H9 (cell line): ENCODE measurements around the gene MSMO1. TPM values are rescaled to one million over a fixed set of nuclear protein-coding genes. Genes with fewer than 3 reads are reported as not detected.
A peak's percentile ranks its signal among the peaks of the same experiment; 100 is the strongest.

Experiments used
- DNase-seq: peaks from one replicate; pipeline ENCODE4 v3.0.0-alpha.2; 2017
- H2AFZ ChIP-seq: one replicate; pipeline ENCODE4 v1.6.1; 2013; ENCODE audit warnings: mild to moderate bottlenecking, low read length, control low read depth, moderate library complexity
- H2AK5ac ChIP-seq: 2 replicates; pipeline ENCODE4 v1.6.1; 2013; ENCODE audit warnings: low read length, control low read depth, mixed read lengths; ENCODE audit not compliant: insufficient read length
- H2BK120ac ChIP-seq: one replicate; pipeline ENCODE4 v1.6.1; 2013; ENCODE audit warnings: low read depth, mild to moderate bottlenecking, low read length, control low read depth, inconsistent platforms; ENCODE audit not compliant: poor library complexity, severe bottlenecking
- H2BK12ac ChIP-seq: 2 replicates; pipeline ENCODE4 v1.6.1; 2013; ENCODE audit warnings: low read length, control low read depth, mixed read lengths, low read depth; ENCODE audit not compliant: insufficient read length
- H2BK15ac ChIP-seq: 2 replicates; pipeline ENCODE4 v1.6.1; 2013; ENCODE audit warnings: low read depth, low read length, control low read depth
- H2BK20ac ChIP-seq: one replicate; pipeline ENCODE4 v1.6.1; 2013; ENCODE audit warnings: low read depth, mild to moderate bottlenecking, low read length, control low read depth, inconsistent platforms; ENCODE audit not compliant: poor library complexity, severe bottlenecking
- H2BK5ac ChIP-seq: 2 replicates; pipeline ENCODE4 v1.6.1; 2013; ENCODE audit warnings: low read length, control low read depth, mixed read lengths; ENCODE audit not compliant: insufficient read length
- H3K14ac ChIP-seq: 2 replicates; pipeline ENCODE4 v1.6.1; 2013; ENCODE audit warnings: low read length, control low read depth; ENCODE audit not compliant: insufficient read depth
- H3K18ac ChIP-seq: 2 replicates; pipeline ENCODE4 v1.6.1; 2013; ENCODE audit warnings: low read depth, mild to moderate bottlenecking, mixed read lengths, low read length, control low read depth; ENCODE audit not compliant: insufficient read length
- H3K23ac ChIP-seq: 2 replicates; pipeline ENCODE4 v1.6.1; 2013; ENCODE audit warnings: low read length, control low read depth, mixed read lengths, low read depth; ENCODE audit not compliant: insufficient read length
- H3K23me2 ChIP-seq: 2 replicates; pipeline ENCODE4 v1.6.1; 2013; ENCODE audit warnings: low read depth, mild to moderate bottlenecking, mixed read lengths, low read length, control low read depth; ENCODE audit not compliant: insufficient read length, poor library complexity, severe bottlenecking
- H3K27ac ChIP-seq: 2 replicates; pipeline ENCODE4 v1.5.1; 2013; ENCODE audit warnings: low read length, control low read depth, mixed read lengths, low read depth; ENCODE audit not compliant: insufficient read length
- H3K27me3 ChIP-seq: 2 replicates; pipeline ENCODE4 v1.6.1; 2013; ENCODE audit warnings: low read length, control low read depth, inconsistent platforms; ENCODE audit not compliant: insufficient read depth
- H3K4ac ChIP-seq: 2 replicates; pipeline ENCODE4 v1.6.1; 2013; ENCODE audit warnings: low read depth, mild to moderate bottlenecking, control low read depth, inconsistent platforms, low read length, moderate library complexity
- H3K4me1 ChIP-seq: 2 replicates; pipeline ENCODE4 v1.6.1; 2013; ENCODE audit warnings: low read length, control low read depth, inconsistent platforms; ENCODE audit not compliant: insufficient read depth
- H3K4me2 ChIP-seq: 2 replicates; pipeline ENCODE4 v1.6.1; 2013; ENCODE audit warnings: low read length, control low read depth, mixed read lengths; ENCODE audit not compliant: insufficient read length, insufficient read depth
- H3K56ac ChIP-seq: 2 replicates; pipeline ENCODE4 v1.6.1; 2013; ENCODE audit warnings: low read depth, mild to moderate bottlenecking, mixed read lengths, low read length, control low read depth; ENCODE audit not compliant: insufficient read length
- H3K79me1 ChIP-seq: 2 replicates; pipeline ENCODE4 v1.6.1; 2013; ENCODE audit warnings: low read depth, mild to moderate bottlenecking, moderate library complexity, low read length, control low read depth, inconsistent platforms; ENCODE audit not compliant: insufficient read depth, poor library complexity, severe bottlenecking
- H3K79me2 ChIP-seq: 2 replicates; pipeline ENCODE4 v1.6.1; 2013; ENCODE audit warnings: low read length, control low read depth, inconsistent platforms; ENCODE audit not compliant: insufficient read depth
- H3K9ac ChIP-seq: 2 replicates; pipeline ENCODE4 v1.6.1; 2013; ENCODE audit warnings: low read length, control low read depth, mixed read lengths; ENCODE audit not compliant: insufficient read length; ENCODE audit errors: extremely low read depth
- H3K9me3 ChIP-seq: one replicate; pipeline ENCODE4 v1.6.1; 2013; ENCODE audit warnings: low read depth, low read length, inconsistent platforms; ENCODE audit not compliant: control insufficient read depth
- H3T11ph ChIP-seq: one replicate; pipeline ENCODE4 v1.6.1; 2013; ENCODE audit warnings: mild to moderate bottlenecking, low read length, control low read depth, inconsistent platforms
- H4K20me1 ChIP-seq: one replicate; pipeline ENCODE4 v1.6.1; 2013; ENCODE audit not compliant: control insufficient read depth, insufficient read length, insufficient read depth
- H4K5ac ChIP-seq: 2 replicates; pipeline ENCODE4 v1.6.1; 2013; ENCODE audit warnings: low read depth, mild to moderate bottlenecking, mixed read lengths, low read length, control low read depth; ENCODE audit not compliant: insufficient read length
- H4K8ac ChIP-seq: replicated peaks from 2 replicates; pipeline ENCODE4 v1.6.1; 2013; ENCODE audit warnings: low read length, control low read depth, mixed read lengths, low read depth; ENCODE audit not compliant: insufficient read length
- H4K91ac ChIP-seq: 2 replicates; pipeline ENCODE4 v1.6.1; 2013; ENCODE audit warnings: low read depth, mild to moderate bottlenecking, moderate library complexity, mixed read lengths, low read length, control low read depth; ENCODE audit not compliant: insufficient read length
- H3K27ac Mint-ChIP-seq, 3 experiments: 2 replicates in 2 of 3; 3 replicates in 1 of 3; pipeline ENCODE4 v1.8.0; 2020 to 2021; ENCODE audit warnings: mixed read lengths in 3 of 3, mild to moderate bottlenecking in 1 of 3, moderate library complexity in 1 of 3
- H3K27me3 Mint-ChIP-seq: 2 replicates; pipeline ENCODE4 v1.8.0; 2021; ENCODE audit warnings: low read depth, mild to moderate bottlenecking, moderate library complexity, mixed read lengths
- H3K36me3 Mint-ChIP-seq, 3 experiments: 2 replicates in 2 of 3; 3 replicates in 1 of 3; pipeline ENCODE4 v1.8.0; 2020 to 2021; ENCODE audit warnings: low read depth in 3 of 3, mixed read lengths in 3 of 3; ENCODE audit not compliant: insufficient read depth in 1 of 3
- H3K4me1 Mint-ChIP-seq, 2 experiments: 2 replicates each; pipeline ENCODE4 v1.8.0; 2020; ENCODE audit warnings: mixed read lengths in 2 of 2
- H3K4me3 Mint-ChIP-seq, 2 experiments: 2 replicates in 1 of 2; 3 replicates in 1 of 2; pipeline ENCODE4 v1.8.0; 2020 to 2021; ENCODE audit warnings: mild to moderate bottlenecking in 2 of 2, mixed read lengths in 2 of 2, moderate library complexity in 1 of 2
- H3K9me3 Mint-ChIP-seq, 2 experiments: 2 replicates in 1 of 2; 3 replicates in 1 of 2; pipeline ENCODE4 v1.8.0; 2020; ENCODE audit warnings: mild to moderate bottlenecking in 2 of 2, mixed read lengths in 2 of 2, moderate library complexity in 1 of 2
- CTCF ChIP-seq: fragments of 200-600 bp; sonication (generic); conservative IDR thresholded peaks from 3 replicates; pipeline ENCODE4 v1.8.0; 2021; ENCODE audit warnings: antibody characterized with exemption, mild to moderate bottlenecking
- WGBS: extraction: QIAGEN DNeasy Blood & Tissue Kit; methylation state at CpG from one replicate; pipeline ENCODE4 v1.1.7; 2013; ENCODE audit warnings: missing lambda C conversion rate, low lambda C conversion rate, mixed read lengths; ENCODE audit not compliant: insufficient read length; ENCODE audit errors: extremely low coverage; 5-methylcytosine and 5-hydroxymethylcytosine counted together
- total RNA-seq: library from RNA; stranded (reverse); gene quantifications from 2 replicates; pipeline ENCODE4 v1.2.1, GENCODE V29; 2021

Gene MSMO1
- total RNA-seq, 1 experiment from 2014 or later: 79.3 TPM

GRCh38 chr4:165330071-165330470, 2.6 kb downstream of the MSMO1 start:
- Histone ChIP-seq H3K4me1 (no peaks in the 10 kb centered on the region; the same call in 1 of the 2 replicates), H3K27ac (no peak overlapping the region), H3K23me2 (peaks cover 11% of the 10 kb centered on the region), H3K79me1 (no peaks in the 10 kb centered on the region), H3K9ac (peak overlapping the region; percentile 73), H3K27me3 (no peaks in the 10 kb centered on the region), H3T11ph (no peak overlapping the region), H2AFZ (no peak overlapping the region), H3K9me3 (no peaks in the 10 kb centered on the region), H2BK12ac (no peak overlapping the region), H3K56ac (no peak overlapping the region), H2BK5ac (no peak overlapping the region), H2AK5ac (no peak overlapping the region), H3K79me2 (peaks cover 64% of the 10 kb centered on the region), H3K18ac (no peak overlapping the region), H3K4me2 (peak overlapping the region; percentile 94), H2BK20ac (no peak overlapping the region), H4K5ac (no peak overlapping the region), H3K4ac (no peak overlapping the region), H4K8ac (no peak overlapping the region), H2BK15ac (no peak overlapping the region), H3K14ac (no peak overlapping the region), H3K23ac (no peak overlapping the region), H4K91ac (no peak overlapping the region), H2BK120ac (no peak overlapping the region), H4K20me1 (no peaks in the 10 kb centered on the region)
- no CpG with 5 or more reads among the region's 2 CpGs for WGBS
- Mint-ChIP-seq H3K27ac (peak overlapping the region in 1 of 3 experiments; percentile 59; a peak in 1 of 7 replicates), H3K4me1 (peaks cover 49 to 53% of the 10 kb centered on the region in 2 experiments), H3K9me3 (no peaks in the 10 kb centered on the region), H3K36me3 (peaks cover 31 to 37% (median 31%) of the 10 kb centered on the region in 3 experiments), H3K27me3 (no peaks in the 10 kb centered on the region), H3K4me3 (peak overlapping the region in 1 of 2 experiments; percentile 49; a peak in 2 of 5 replicates)
- TF ChIP-seq CTCF: no peak
- no peak for DNase-seq
